ENCODE results near the gene SCYL2.
"Not testable (repeated sequence)": the region's sequence is repeated elsewhere in the genome, so short reads cannot be mapped to it uniquely, and the experiment has no call there.

SCYL2 gene

GRCh38 chr12:100266835-100267602, at the start of gene SCYL2, which contains the start of gene DEPDC4:
SCYL2 (plus strand) TSS chr12:100267177; CDS start chr12:100282971, 15,794 bp downstream.
DEPDC4 (minus strand) TSS chr12:100267079; CDS start chr12:100267076, 3 bp downstream.
- H3K9me3 Mint-ChIP-seq = no peaks in the 10 kb centered on the region
- H3K4me3 Mint-ChIP-seq = peak within 1 kb of the TSS; percentile 99
- peaks cover 38% of the 10 kb centered on the region for H3K4me1 Mint-ChIP-seq
- H3K36me3 Mint-ChIP-seq = peaks cover 2% of the 10 kb centered on the region
- no peaks in the 10 kb centered on the region for H3K27me3 Mint-ChIP-seq
- peak within 1 kb of the TSS; percentile 98 for H3K27ac Mint-ChIP-seq

- Mint-ChIP-seq H3K27me3 (no peaks in the 10 kb centered on the region), H3K4me1 (peaks cover 4% of the 10 kb centered on the region), H3K27ac (peak overlapping the region; percentile 65), H3K36me3 (peaks cover 6% of the 10 kb centered on the region), H3K9me3 (no peaks in the 10 kb centered on the region), H3K4me3 (no peak overlapping the region)
These were observed 47.5 kb upstream of the SCYL2 start for GRCh38 chr12:100219328-100220109.

GRCh38 chr12:100221523-100221922, 45.5 kb upstream of the SCYL2 start:
- Mint-ChIP-seq H3K9me3 (no peaks in the 10 kb centered on the region), H3K27me3 (no peaks in the 10 kb centered on the region), H3K4me1 (no peaks in the 10 kb centered on the region), H3K4me3 (no peak overlapping the region), H3K36me3 (peaks cover 4% of the 10 kb centered on the region), H3K27ac (no peak overlapping the region)

GRCh38 chr12:100222173-100222572, 44.8 kb upstream of the SCYL2 start:
- H3K9me3 Mint-ChIP-seq, H3K27me3 Mint-ChIP-seq, H3K27ac Mint-ChIP-seq, H3K4me1 Mint-ChIP-seq, H3K4me3 Mint-ChIP-seq, H3K36me3 Mint-ChIP-seq: not testable (repeated sequence)

- no peak overlapping the region for H3K4me3 Mint-ChIP-seq
- no peaks in the 10 kb centered on the region for H3K27me3 Mint-ChIP-seq
- H3K36me3 Mint-ChIP-seq = no peaks in the 10 kb centered on the region
- no peaks in the 10 kb centered on the region for H3K9me3 Mint-ChIP-seq
- H3K27ac Mint-ChIP-seq = no peak overlapping the region
- H3K4me1 Mint-ChIP-seq = no peaks in the 10 kb centered on the region
These were observed 41.5 kb upstream of the SCYL2 start for GRCh38 chr12:100225491-100225890.

GRCh38 chr12:100229036-100229635, 37.8 kb upstream of the SCYL2 start:
- Mint-ChIP-seq H3K4me3 (no peak overlapping the region), H3K36me3 (no peaks in the 10 kb centered on the region), H3K9me3 (no peaks in the 10 kb centered on the region), H3K4me1 (no peaks in the 10 kb centered on the region), H3K27ac (no peak overlapping the region), H3K27me3 (no peaks in the 10 kb centered on the region)

GRCh38 chr12:100229876-100230275, 37.1 kb upstream of the SCYL2 start:
- Mint-ChIP-seq H3K4me1 (no peaks in the 10 kb centered on the region), H3K27me3 (no peaks in the 10 kb centered on the region), H3K9me3 (no peaks in the 10 kb centered on the region), H3K4me3 (no peak overlapping the region), H3K27ac (peak overlapping the region; percentile 35), H3K36me3 (no peaks in the 10 kb centered on the region)

GRCh38 chr12:100231873-100232272, 35.1 kb upstream of the SCYL2 start:
- H3K9me3 Mint-ChIP-seq, H3K4me1 Mint-ChIP-seq, H3K27ac Mint-ChIP-seq, H3K36me3 Mint-ChIP-seq, H3K4me3 Mint-ChIP-seq, H3K27me3 Mint-ChIP-seq: not testable (repeated sequence)

- H3K4me1 Mint-ChIP-seq = no peaks in the 10 kb centered on the region
- H3K9me3 Mint-ChIP-seq = no peaks in the 10 kb centered on the region
- H3K4me3 Mint-ChIP-seq = no peak overlapping the region
- no peaks in the 10 kb centered on the region for H3K36me3 Mint-ChIP-seq
- H3K27me3 Mint-ChIP-seq = no peaks in the 10 kb centered on the region
- no peak overlapping the region for H3K27ac Mint-ChIP-seq
These were observed 32.8 kb upstream of the SCYL2 start for GRCh38 chr12:100234166-100234565.

GRCh38 chr12:100234591-100235304, 32.2 kb upstream of the SCYL2 start:
- Mint-ChIP-seq H3K27me3 (no peaks in the 10 kb centered on the region), H3K4me3 (no peak overlapping the region), H3K36me3 (no peaks in the 10 kb centered on the region), H3K9me3 (no peaks in the 10 kb centered on the region), H3K4me1 (no peaks in the 10 kb centered on the region), H3K27ac (no peak overlapping the region)

GRCh38 chr12:100238801-100239200, 28.2 kb upstream of the SCYL2 start:
- Mint-ChIP-seq H3K4me1 (no peaks in the 10 kb centered on the region), H3K27ac (no peak overlapping the region), H3K27me3 (no peaks in the 10 kb centered on the region), H3K36me3 (no peaks in the 10 kb centered on the region), H3K9me3 (no peaks in the 10 kb centered on the region), H3K4me3 (no peak overlapping the region)

- no peaks in the 10 kb centered on the region for H3K4me1 Mint-ChIP-seq
- no peak overlapping the region for H3K27ac Mint-ChIP-seq
These were observed 27.4 kb upstream of the SCYL2 start for GRCh38 chr12:100239589-100239988.

GRCh38 chr12:100243137-100243536, 23.8 kb upstream of the SCYL2 start:
- Mint-ChIP-seq H3K27me3 (no peaks in the 10 kb centered on the region), H3K4me1 (no peaks in the 10 kb centered on the region), H3K27ac (no peak overlapping the region), H3K9me3 (no peaks in the 10 kb centered on the region), H3K36me3 (no peaks in the 10 kb centered on the region), H3K4me3 (no peak overlapping the region)

More at GRCh38 chr12:100239589-100239988, 27.4 kb upstream of the SCYL2 start:
- Mint-ChIP-seq H3K4me3 (no peak overlapping the region), H3K27me3 (no peaks in the 10 kb centered on the region), H3K36me3 (no peaks in the 10 kb centered on the region), H3K9me3 (no peaks in the 10 kb centered on the region)

GRCh38 chr12:100247765-100248164, 19.2 kb upstream of the SCYL2 start:
- H3K4me1 Mint-ChIP-seq = no peaks in the 10 kb centered on the region
- no peaks in the 10 kb centered on the region for H3K9me3 Mint-ChIP-seq
- no peak overlapping the region for H3K27ac Mint-ChIP-seq
- H3K4me3 Mint-ChIP-seq = no peak overlapping the region
- H3K27me3 Mint-ChIP-seq = no peaks in the 10 kb centered on the region
- no peaks in the 10 kb centered on the region for H3K36me3 Mint-ChIP-seq

GRCh38 chr12:100248886-100249285, 18.1 kb upstream of the SCYL2 start:
- no peaks in the 10 kb centered on the region for H3K9me3 Mint-ChIP-seq
- H3K36me3 Mint-ChIP-seq = no peaks in the 10 kb centered on the region
- H3K27me3 Mint-ChIP-seq = no peaks in the 10 kb centered on the region

More at GRCh38 chr12:100248886-100249285, 18.1 kb upstream of the SCYL2 start:
- Mint-ChIP-seq H3K4me3 (no peak overlapping the region), H3K4me1 (no peaks in the 10 kb centered on the region), H3K27ac (no peak overlapping the region)

Data from activated naive CD4-positive, alpha-beta T cell treated with anti-CD3 and anti-CD28 coated beads, Interleukin-2, amount 50 U/mL, for 24 hours (primary cell).